Embryonic facial prominence (tissue), 1 donor: ENCODE measurements around the gene ATP2C1.
"Not testable (repeated sequence)": the region's sequence is repeated elsewhere in the genome, so short reads cannot be mapped to it uniquely, and the experiment has no call there.

Experiments
- DNase-seq: peaks from one replicate; pipeline ENCODE4 v3.0.0-alpha.2; 2016; ENCODE audit errors: extremely low spot score

The ATP2C1 gene, protein sequence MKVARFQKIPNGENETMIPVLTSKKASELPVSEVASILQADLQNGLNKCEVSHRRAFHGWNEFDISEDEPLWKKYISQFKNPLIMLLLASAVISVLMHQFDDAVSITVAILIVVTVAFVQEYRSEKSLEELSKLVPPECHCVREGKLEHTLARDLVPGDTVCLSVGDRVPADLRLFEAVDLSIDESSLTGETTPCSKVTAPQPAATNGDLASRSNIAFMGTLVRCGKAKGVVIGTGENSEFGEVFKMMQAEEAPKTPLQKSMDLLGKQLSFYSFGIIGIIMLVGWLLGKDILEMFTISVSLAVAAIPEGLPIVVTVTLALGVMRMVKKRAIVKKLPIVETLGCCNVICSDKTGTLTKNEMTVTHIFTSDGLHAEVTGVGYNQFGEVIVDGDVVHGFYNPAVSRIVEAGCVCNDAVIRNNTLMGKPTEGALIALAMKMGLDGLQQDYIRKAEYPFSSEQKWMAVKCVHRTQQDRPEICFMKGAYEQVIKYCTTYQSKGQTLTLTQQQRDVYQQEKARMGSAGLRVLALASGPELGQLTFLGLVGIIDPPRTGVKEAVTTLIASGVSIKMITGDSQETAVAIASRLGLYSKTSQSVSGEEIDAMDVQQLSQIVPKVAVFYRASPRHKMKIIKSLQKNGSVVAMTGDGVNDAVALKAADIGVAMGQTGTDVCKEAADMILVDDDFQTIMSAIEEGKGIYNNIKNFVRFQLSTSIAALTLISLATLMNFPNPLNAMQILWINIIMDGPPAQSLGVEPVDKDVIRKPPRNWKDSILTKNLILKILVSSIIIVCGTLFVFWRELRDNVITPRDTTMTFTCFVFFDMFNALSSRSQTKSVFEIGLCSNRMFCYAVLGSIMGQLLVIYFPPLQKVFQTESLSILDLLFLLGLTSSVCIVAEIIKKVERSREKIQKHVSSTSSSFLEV

DNA sequence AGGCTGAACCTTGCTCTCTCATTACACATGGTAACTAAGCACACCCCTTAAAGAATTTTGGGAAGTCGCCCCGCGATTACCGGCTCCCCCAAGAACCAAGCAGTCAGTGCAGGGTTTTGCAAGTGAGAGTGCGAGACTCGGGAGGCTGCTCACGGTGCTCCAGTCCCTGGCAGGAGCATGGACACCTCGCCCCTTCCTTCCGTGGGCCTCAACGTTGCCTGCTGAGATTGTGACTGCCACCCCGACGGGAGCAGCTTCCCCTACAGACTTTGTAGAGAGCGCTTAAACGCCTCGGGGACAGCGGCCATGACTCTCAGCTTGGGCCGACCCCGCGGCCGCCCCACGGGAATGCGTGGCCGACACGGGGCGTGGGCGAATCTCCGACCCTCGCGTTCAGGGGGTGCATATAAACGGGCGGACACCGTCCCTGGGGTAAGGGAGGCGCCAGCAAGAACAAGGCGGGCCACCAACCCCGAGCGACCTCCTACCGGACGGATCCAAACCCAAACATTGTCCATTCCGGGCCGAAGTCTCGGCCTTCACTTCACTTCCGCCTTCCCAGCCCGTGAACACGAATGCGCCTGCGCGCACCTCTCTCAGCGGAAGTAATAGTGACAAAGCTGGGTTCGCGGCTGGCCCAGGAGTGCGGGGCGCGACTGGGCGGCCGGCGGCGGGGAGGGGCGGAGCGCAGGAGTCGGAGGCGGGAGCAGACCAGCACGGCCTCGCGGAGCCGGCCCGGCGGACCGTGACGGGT, at the start of gene ATP2C1:
TSS of gene ATP2C1 (plus strand) at position 709 of the 754 bp plus-strand sequence. CDS start 686 bp downstream, outside the sequence.
- peak; percentile 73 for DNase-seq

DNA sequence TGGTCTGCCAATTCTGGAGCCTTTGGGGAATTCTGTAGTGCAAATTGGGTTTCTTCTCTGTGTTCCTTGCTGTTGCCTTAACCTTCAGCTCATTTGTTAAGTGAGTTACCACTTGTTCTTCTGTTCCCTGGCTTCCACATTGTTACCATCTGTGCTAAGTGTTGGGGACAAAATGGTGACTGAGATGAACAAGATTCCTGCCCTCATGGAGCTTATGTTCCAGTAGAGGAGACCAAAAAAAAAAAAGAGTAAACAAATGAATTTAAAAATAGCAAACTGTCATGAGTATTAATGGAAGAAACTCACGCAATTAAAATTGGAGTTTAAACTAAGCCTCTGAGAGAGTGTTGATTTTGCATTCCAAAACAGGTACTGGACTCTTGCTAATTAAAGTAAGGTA, 49.4 kb upstream of the ATP2C1 start:
- DNase-seq, result no peak

DNA sequence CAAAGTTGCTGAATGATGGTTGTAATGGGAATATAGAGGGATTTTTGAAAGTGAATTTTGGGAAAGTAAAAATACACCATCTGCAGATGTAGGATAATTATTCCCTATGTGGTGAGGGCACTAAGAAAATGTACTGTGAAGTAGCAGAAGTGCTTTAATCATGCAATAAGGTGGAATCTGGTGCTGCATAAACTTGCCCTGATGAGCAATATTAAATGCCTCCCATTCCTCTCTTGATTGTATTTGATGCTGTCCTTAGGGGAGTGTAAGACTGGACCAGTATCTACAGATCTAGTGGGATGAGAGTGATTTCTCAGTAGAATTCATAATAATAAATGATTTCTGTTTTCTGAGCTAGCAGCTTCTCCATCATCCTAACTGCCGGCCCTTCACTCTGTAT, 47.7 kb upstream of the ATP2C1 start:
- no peak for DNase-seq

DNA sequence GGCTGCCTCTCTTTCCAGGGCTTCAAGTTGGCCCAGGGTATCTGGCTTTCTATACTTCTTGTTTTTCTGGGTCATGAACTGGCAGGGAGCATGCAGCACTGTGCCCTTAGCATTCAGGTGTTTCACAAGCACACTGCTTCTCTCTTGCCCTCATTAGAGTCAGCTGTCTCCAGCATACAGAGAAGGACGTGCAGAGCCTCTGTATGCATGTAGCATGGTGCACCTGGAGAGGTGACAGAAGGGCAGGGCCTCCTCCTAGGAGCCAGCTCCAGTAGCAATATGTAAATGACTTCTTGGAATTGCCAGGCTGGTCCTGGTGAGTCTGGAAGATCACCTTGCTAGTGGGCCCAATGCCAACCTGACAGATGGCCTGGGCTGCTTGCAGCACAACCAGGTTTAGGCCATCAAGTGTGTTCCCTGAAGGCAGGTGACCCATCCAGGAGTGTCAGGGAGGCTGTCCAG, 44.8 kb upstream of the ATP2C1 start:
- DNase-seq, result no peak

DNA sequence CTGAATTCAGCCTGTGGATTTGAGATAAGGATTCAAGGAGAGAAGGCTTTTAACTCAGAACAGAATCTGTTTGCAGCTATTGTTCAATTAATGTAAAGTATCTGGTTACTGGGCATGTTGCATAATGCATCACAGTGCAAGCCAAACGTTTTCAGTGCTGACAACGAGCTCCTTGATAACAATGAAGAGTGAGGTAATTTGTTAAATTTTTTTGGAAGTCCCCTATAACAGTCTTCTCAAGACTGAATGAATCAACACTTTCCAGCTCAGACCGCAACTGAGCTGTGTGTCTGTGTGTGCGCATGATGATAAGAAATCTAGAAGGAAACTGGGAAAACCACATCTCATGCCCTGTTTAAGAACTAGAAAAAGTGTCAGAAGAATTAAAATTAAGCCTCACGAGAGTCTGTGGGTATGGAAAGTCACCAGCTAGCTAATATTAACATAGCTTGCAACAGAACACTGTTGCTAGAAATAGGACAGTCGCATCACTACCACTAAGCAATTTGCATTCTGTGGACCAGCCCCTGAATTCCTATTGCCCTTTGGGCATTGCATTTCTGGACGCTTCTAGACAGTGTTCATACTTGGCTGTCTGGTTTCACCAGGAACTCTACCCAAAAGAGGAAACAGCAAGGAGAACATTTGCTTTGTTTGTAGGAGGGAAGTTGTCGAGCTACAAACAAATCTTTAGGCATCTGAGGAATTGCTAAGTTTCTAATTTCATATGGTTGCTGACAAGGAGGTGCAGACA, 43.7 kb upstream of the ATP2C1 start:
- DNase-seq, result no peak

DNA sequence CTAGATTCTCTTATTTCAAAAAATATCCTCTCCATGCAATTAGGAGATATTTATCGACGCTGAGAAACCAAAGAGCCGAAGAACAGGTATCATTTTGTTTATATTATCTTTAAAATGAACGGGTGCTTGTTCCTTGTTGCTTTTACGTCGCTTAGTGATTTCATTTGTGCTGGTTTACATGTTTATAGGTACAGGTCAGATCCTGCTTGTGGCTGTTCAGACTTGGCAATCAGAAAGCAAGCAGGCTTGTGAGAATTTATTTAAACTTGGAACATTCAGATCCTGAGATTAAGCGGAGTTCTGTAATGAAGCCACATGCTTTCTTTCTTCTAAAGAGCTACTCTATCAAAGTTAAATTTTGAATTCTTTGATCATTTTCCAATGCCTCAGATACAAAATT, 43.0 kb upstream of the ATP2C1 start:
- no peak for DNase-seq

DNA sequence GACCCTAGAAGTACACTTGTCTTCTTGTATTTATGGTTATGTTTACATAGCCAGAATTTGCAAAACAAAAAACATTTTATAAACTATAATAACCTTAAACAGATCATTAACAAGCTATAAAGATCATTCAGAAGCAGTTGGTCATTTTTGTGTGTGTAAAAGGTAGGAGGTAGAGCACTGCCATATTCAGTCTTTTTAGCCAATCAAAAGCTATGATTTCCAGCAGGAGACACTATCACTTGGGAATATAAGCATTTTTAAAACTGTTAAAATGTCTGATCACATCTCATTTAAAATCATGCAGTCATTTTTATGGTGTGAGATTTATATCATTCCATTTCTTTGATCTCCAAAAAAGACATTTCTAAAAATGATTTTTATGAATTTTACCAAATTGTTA, 42.6 kb upstream of the ATP2C1 start:
- DNase-seq, result no peak

DNA sequence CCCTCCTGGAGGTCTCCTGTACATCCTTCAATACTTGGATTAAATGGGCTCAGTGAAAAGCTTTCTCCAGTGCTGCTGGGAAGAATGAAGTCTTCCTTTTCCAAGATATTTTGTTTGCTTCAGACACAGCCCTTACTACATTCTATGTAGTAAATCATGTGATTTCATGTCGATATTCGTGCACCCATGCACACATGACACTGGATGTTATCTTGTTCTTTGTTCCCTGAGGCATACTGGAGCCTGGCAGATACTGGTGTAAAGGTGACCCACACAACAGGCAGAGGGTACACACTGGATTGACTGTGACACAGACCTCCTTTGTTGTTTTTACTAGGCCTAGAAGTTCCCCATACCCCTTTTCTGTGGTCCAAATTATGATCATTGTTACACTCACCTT, 40.3 kb upstream of the ATP2C1 start:
- DNase-seq, result no peak

DNA sequence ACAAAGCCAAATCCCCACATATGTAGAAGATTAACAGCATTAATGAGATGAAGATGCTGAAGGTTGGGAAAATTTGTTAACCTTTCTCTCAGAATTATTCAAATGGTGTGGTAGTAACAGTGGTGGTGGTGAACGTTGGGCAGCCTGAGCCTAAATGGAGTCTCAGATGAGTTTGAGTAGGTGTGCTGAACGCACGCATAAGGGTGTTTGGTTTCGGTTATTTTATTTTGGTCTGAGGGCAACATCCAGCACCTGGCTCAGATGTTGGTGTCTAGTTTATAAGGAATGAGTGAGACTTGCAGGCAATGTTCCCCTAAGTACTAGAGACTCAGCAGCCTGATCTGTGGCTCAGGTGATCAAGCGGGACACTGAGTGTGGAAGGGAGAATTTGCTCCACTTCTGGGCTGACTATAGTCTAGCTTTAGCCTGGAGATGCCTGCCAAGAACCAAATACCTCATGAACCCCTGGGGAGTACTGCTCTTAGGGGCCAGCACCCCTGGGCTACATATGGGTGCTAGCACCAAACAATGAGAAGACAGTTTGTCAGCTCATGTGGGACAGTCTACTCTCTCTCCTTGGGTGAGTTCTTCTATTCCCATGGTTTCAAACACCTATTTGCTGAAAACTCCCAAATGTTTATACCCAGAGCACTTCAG, 39.5 kb upstream of the ATP2C1 start:
- no peak for DNase-seq

DNA sequence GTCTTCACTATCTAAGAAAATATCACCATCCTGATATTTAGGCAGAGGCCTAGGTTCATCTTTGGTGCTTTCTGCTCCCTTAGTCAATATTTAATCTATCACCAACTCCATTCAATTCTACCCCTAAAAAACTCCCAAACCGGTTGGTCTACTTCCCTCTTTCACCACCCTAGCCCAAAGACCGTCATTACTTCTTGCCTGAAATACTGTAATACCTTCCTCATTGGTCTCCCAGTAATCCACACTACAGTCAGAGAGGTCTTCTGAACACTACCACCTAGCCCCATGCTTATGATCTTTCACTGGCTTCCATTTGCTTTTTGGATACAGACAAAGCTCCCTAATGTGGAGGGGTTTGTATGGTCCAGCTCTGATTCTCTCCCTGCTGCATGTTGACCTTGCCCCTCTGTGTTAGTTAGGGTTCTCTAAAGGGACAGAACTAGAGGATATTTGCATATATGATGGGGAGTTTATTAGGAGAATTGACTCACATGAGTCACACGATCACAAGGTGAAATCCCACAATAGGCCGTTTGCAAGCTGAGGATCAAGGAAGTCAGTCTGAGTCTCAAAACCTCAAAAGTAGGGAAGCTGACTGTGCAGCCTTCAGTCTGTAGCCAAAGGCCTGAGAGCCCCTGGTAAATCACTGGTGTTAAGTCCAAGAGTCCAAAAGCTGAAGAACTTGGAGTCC, 36.4 kb upstream of the ATP2C1 start:
- no peak for DNase-seq

DNA sequence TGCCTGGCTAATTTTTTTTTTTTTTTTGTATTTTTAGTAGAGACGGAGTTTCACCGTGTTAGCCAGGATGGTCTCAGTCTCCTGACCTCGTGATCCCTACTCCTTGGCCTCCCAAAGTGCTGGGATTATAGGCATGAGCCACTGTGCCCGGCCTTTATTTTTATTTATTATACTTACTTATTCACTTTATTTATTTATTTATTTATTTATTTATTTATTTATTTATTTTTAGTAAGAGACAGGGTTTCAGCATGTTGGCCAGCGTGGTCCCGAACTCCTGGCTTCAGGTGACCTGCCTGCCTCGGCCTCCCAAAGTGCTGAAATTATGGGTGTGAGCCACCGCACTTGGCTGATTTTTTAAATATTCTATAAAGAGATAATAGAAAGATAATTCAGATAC, 31.8 kb upstream of the ATP2C1 start:
- DNase-seq, result not testable (repeated sequence)

DNA sequence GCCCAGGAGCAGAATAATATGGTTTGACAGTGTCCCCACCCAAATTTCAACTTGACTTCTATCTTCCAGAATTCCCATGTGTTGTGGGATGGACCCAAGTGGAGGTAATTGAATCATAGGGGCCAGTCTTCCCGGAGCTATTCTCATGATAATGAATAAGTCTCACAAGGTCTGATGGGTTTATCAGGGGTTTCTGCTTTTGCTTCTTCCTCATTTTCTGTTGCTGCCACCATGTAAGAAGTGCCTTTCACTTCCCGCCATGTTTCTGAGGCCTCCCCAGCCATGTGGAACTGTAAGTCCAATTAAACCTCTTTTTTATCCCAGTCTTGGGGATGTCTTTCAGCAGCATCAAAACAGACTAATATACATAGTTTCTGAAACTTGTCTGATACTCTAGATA, 28.4 kb upstream of the ATP2C1 start:
- DNase-seq, result no peak

DNA sequence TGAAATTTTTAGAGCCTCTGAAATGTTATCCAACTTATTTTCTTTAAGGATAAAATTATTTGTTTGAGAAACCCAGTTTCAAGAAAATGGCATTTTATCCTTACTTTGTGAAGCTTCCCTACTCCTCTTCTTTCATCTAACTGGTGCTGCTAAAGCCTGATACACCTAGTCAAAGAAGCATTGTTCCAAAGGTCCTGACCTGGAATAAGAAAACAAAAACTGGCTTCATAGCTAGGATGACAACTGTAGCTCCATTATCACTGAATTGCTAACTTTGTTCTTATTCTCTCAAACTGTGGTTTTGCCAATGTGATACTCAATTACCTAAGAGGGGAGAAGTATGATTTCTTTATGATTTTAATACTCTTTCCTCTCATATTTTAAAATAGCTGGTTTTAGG, 27.6 kb upstream of the ATP2C1 start:
- DNase-seq, result no peak

DNA sequence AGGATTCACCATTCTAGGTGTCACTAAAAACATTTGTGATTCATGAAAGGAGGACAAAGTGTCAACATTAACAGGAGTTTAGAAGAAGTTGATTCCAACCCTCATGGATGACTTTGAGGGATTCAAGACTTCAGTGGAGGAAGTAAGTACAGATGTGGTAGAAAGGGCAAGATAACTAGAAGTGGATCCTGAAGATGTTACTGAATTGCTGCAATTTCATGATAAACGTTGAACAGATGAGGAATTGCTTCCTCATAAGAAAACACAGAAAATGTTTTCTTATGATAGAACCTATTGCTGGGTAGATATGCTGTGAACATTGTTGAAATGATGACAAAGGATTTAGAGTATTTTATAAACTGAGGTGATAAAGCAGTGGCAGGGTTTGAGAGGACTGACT, 23.5 kb upstream of the ATP2C1 start:
- DNase-seq, result no peak

DNA sequence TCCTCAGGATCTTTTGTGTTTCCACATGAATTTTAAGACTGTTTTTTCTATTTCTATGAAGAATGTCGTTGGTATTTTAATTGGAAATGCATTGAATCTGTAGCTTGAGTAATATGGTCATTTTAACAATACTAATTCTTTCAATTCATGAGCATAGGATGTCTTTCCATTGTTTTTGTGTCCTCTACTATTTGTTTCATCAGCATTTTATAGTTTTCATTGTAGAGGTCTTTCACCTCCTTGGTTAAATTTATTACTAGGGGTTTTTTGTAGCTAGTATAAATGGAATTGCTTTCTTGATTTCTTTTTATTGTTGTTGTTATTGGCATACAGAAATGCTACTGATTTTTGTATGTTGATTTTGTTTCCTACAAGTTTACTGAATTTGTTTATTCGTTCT, 17.3 kb upstream of the ATP2C1 start:
- DNase-seq, result no peak

DNA sequence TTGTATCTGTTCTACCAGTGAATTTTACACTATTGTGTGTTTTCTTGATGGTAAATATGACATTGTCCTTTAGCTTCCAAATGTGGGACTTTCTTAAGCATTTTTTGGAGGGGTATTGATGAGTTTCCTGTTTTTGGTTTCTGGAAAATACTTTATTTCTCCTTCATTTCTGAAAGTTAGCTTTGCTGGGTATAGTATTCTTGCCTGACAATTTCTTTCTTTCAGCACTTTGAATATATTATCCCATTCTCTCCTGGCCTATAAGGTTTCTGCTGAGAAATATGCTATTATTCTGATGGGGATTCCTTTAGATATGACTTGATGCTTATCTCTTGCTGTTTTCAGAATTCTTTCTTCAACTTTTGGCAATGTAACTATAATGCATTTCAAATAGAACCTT, 15.4 kb upstream of the ATP2C1 start:
- DNase-seq, result no peak

DNA sequence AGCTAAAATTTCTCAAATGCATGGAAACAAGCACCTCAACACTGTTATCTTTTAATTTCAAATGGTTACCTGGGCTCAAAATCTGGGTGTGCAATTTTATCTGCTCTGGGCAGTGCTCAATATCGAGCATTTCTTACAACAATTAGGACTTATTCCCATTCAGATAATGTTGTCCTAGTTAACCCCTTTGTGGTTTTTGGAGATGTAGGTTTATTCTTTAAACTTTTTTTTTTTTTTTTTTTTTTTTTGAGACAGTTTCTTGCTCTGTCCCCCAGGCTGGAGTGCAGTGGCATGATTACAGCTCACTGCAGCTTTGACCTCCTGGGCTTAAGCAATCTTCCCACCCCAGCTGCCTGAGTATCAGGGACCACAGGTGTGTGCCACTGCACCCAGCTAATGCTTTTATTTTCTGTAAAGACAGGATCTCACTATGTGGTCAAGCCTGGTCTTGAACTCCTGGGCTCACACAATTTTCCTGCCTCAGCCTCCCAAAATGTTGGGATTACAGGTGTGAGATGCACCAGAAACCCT, 4.4 kb upstream of the ATP2C1 start:
- no peak for DNase-seq

DNA sequence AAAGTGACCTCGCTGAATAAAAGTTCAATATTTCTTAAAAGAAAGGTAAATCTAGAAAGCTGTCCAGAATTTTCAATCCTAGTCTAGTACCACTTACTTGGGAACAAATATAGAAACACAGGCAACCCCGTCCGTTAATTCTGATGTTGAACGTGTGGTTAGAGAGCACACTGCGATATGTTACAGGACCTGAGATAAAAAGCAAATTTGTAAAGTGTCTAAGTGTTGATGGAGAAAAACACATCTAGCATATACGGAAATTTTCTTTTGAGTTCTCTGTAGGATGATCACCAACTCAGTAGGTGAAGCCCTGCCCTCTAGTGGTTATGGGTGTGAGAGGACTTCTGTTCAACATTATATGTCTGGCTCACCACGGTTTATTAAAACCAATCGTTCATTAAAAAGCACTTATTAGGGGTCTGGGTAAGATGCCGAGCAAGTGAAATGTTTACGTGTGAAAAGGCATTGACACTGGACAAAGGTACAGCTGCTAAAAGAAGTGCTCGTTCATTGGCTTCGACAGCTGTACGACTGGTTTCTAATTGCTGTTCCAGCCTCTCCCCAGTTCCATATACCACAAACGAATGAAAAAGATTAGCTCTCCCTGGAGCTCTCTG, 1.0 kb upstream of the ATP2C1 start:
- peak; percentile 77 for DNase-seq
